HepG2 (cell line): ENCODE results near the gene CDH2. TPM values are rescaled to one million over a fixed set of nuclear protein-coding genes. Genes with fewer than 3 reads are reported as not detected.

Experiments used
- FOXA3 ChIP-seq: IDR thresholded peaks from 2 replicates; pipeline ENCODE4 v1.6.1; 2016; ENCODE audit warnings: missing genetic modification reagents, missing compliant biosample characterization
- GZF1 ChIP-seq: sonication (generic); formaldehyde crosslinking; IDR thresholded peaks from 2 replicates; pipeline ENCODE4 v1.5.1; 2020; ENCODE audit warnings: mild to moderate bottlenecking, missing genetic modification reagents
- HOXA3 ChIP-seq: sonication (generic); formaldehyde crosslinking; IDR thresholded peaks from 2 replicates; pipeline ENCODE4 v1.5.0; 2020; ENCODE audit warnings: missing genetic modification reagents
- MED1 ChIP-seq: sonication (generic); formaldehyde crosslinking; IDR thresholded peaks from 2 replicates; pipeline ENCODE4 v1.4.0; 2020; ENCODE audit warnings: missing genetic modification reagents
- RARA ChIP-seq: IDR thresholded peaks from 2 replicates; pipeline ENCODE4 v1.6.1; 2016; ENCODE audit warnings: missing genetic modification reagents, missing compliant biosample characterization
- RFX3 ChIP-seq: IDR thresholded peaks from 2 replicates; pipeline ENCODE4 v1.6.1; 2016; ENCODE audit warnings: missing biosample characterization, missing genetic modification reagents
- ZNF121 ChIP-seq: sonication (generic); formaldehyde crosslinking; IDR thresholded peaks from 2 replicates; pipeline ENCODE4 v1.5.0; 2020; ENCODE audit warnings: mild to moderate bottlenecking, missing genetic modification reagents
- ZNF235 ChIP-seq: sonication (generic); formaldehyde crosslinking; IDR thresholded peaks from 2 replicates; pipeline ENCODE4 v1.8.1; 2023; ENCODE audit warnings: mild to moderate bottlenecking, missing genetic modification reagents, borderline replicate concordance
- polyA plus RNA-seq, 8 experiments: library from polyadenylated mRNA; depleted of rRNA in 3 of 8; stranded (reverse) in 7 of 8; unstranded in 1 of 8; fragments of >200 nt; fragmentation: Illumina TruSeq in 4 of 8; extraction: Trizol in 4 of 8; gene quantifications; 2 replicates each; pipeline versions ENCODE4 v1.2.1 to v1.2.3, GENCODE V29; 2011 to 2016; ENCODE audit warnings: low read depth in 4 of 8, missing spikeins in 1 of 8, mixed read lengths in 1 of 8; ENCODE audit not compliant: insufficient read depth in 1 of 8
- total RNA-seq, 5 experiments: library from RNA; depleted of rRNA; stranded (reverse); fragments of >200 nt; fragmentation: Illumina TruSeq; extraction: Trizol; gene quantifications; 2 replicates each; pipeline ENCODE4 v1.2.3, GENCODE V29; 2016; ENCODE audit warnings: low read depth in 1 of 5
- TF ChIP-seq, protein P1 (sequence below): sonication (generic); formaldehyde crosslinking; IDR thresholded peaks from 2 replicates; pipeline ENCODE4 v1.4.0; 2020; ENCODE audit warnings: missing genetic modification reagents, borderline replicate concordance
- TF ChIP-seq, protein P2 (sequence below): IDR thresholded peaks from 2 replicates; pipeline ENCODE4 v1.6.1; 2018; ENCODE audit warnings: missing genetic modification reagents, mild to moderate bottlenecking, missing compliant biosample characterization
- TF ChIP-seq, protein P3 (sequence below): sonication (generic); formaldehyde crosslinking; IDR thresholded peaks from 2 replicates; pipeline ENCODE4 v1.4.0; 2020; ENCODE audit warnings: mild to moderate bottlenecking, missing genetic modification reagents
- TF ChIP-seq, protein P4 (sequence below): sonication (generic); formaldehyde crosslinking; IDR thresholded peaks from 2 replicates; pipeline ENCODE4 v1.8.0; 2022; ENCODE audit warnings: low read depth, missing genetic modification reagents

The CDH2 gene
- total and polyA plus RNA-seq, 2 of the 13 experiments (the other 11 are each of a cell fraction or from before 2014, with no cell fraction given): 18.6 to 36.1 TPM

DNA sequence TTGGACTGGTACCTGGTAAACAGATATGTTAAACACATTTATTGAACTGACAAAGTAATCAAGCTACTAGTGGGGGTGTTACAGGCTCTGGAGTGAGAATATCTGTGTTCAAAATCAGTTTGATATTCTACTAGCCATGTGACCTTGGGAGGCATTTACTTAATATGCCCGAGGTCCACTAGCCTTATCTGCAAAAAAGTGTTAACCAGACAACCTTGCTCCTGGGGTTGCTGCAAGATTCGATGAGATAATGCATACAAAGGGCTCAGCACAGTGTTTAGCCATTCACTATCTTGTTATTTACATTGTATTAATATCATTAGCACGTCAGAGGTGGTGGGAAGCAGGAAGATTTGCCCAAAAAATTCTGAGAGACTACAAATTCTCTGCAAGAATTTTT, 103.3 kb downstream of the CDH2 start (continued):
- TF ChIP-seq, protein P1, sequence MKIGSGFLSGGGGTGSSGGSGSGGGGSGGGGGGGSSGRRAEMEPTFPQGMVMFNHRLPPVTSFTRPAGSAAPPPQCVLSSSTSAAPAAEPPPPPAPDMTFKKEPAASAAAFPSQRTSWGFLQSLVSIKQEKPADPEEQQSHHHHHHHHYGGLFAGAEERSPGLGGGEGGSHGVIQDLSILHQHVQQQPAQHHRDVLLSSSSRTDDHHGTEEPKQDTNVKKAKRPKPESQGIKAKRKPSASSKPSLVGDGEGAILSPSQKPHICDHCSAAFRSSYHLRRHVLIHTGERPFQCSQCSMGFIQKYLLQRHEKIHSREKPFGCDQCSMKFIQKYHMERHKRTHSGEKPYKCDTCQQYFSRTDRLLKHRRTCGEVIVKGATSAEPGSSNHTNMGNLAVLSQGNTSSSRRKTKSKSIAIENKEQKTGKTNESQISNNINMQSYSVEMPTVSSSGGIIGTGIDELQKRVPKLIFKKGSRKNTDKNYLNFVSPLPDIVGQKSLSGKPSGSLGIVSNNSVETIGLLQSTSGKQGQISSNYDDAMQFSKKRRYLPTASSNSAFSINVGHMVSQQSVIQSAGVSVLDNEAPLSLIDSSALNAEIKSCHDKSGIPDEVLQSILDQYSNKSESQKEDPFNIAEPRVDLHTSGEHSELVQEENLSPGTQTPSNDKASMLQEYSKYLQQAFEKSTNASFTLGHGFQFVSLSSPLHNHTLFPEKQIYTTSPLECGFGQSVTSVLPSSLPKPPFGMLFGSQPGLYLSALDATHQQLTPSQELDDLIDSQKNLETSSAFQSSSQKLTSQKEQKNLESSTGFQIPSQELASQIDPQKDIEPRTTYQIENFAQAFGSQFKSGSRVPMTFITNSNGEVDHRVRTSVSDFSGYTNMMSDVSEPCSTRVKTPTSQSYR (CRISPR knock-in tag): no peak
- TF ChIP-seq RFX3 (CRISPR knock-in tag): no peak
- TF ChIP-seq, protein P2, sequence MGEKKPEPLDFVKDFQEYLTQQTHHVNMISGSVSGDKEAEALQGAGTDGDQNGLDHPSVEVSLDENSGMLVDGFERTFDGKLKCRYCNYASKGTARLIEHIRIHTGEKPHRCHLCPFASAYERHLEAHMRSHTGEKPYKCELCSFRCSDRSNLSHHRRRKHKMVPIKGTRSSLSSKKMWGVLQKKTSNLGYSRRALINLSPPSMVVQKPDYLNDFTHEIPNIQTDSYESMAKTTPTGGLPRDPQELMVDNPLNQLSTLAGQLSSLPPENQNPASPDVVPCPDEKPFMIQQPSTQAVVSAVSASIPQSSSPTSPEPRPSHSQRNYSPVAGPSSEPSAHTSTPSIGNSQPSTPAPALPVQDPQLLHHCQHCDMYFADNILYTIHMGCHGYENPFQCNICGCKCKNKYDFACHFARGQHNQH: no peak
- TF ChIP-seq, protein P3, sequence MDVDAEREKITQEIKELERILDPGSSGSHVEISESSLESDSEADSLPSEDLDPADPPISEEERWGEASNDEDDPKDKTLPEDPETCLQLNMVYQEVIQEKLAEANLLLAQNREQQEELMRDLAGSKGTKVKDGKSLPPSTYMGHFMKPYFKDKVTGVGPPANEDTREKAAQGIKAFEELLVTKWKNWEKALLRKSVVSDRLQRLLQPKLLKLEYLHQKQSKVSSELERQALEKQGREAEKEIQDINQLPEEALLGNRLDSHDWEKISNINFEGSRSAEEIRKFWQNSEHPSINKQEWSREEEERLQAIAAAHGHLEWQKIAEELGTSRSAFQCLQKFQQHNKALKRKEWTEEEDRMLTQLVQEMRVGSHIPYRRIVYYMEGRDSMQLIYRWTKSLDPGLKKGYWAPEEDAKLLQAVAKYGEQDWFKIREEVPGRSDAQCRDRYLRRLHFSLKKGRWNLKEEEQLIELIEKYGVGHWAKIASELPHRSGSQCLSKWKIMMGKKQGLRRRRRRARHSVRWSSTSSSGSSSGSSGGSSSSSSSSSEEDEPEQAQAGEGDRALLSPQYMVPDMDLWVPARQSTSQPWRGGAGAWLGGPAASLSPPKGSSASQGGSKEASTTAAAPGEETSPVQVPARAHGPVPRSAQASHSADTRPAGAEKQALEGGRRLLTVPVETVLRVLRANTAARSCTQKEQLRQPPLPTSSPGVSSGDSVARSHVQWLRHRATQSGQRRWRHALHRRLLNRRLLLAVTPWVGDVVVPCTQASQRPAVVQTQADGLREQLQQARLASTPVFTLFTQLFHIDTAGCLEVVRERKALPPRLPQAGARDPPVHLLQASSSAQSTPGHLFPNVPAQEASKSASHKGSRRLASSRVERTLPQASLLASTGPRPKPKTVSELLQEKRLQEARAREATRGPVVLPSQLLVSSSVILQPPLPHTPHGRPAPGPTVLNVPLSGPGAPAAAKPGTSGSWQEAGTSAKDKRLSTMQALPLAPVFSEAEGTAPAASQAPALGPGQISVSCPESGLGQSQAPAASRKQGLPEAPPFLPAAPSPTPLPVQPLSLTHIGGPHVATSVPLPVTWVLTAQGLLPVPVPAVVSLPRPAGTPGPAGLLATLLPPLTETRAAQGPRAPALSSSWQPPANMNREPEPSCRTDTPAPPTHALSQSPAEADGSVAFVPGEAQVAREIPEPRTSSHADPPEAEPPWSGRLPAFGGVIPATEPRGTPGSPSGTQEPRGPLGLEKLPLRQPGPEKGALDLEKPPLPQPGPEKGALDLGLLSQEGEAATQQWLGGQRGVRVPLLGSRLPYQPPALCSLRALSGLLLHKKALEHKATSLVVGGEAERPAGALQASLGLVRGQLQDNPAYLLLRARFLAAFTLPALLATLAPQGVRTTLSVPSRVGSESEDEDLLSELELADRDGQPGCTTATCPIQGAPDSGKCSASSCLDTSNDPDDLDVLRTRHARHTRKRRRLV (CRISPR knock-in tag): no peak
- no peak for TF ChIP-seq ZNF121 (CRISPR knock-in tag)
- TF ChIP-seq FOXA3 (CRISPR knock-in tag): 0 out of 2 replicates have a peak, but pooled peaks have one; percentile 27
- no peak for TF ChIP-seq ZNF235 (CRISPR knock-in tag)
- no peak for TF ChIP-seq HOXA3 (CRISPR knock-in tag)
- TF ChIP-seq RARA (CRISPR knock-in tag): peak; percentile 37; the same call in 1 of the 2 replicates
- TF ChIP-seq GZF1 (CRISPR knock-in tag): no peak
- 0 out of 2 replicates have a peak, but pooled peaks have one; percentile 11 for TF ChIP-seq MED1 (CRISPR knock-in tag)
- TF ChIP-seq, protein P4, sequence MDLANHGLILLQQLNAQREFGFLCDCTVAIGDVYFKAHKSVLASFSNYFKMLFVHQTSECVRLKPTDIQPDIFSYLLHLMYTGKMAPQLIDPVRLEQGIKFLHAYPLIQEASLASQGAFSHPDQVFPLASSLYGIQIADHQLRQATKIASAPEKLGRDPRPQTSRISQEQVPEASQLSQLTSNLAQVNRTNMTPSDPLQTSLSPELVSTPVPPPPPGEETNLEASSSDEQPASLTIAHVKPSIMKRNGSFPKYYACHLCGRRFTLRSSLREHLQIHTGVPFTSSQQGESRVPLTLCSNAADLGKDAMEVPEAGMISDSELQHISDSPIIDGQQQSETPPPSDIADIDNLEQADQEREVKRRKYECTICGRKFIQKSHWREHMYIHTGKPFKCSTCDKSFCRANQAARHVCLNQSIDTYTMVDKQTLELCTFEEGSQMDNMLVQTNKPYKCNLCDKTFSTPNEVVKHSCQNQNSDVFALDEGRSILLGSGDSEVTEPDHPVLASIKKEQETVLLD: no peak
